Measurements from ENCODE around the gene TAS1R1. TPM values are rescaled to one million over a fixed set of nuclear protein-coding genes. Genes with fewer than 3 reads are reported as not detected.

Gene TAS1R1
- polyA plus RNA-seq, 2 of the 4 experiments (the other 2 are of a cell fraction): not detected

- TF ChIP-seq CHD4 (IDR thresholded peaks at IDR 0.05; ENCODE audit: borderline replicate concordance) (no peak), EHF (CRISPR knock-in tag; IDR thresholded peaks at IDR 0.05) (no peak)
Measured at GRCh38 chr1:6596351-6596750, 41.2 kb downstream of the TAS1R1 start (continued).

- WGBS (ENCODE audit: missing lambda C conversion rate): 90% methylated on average over 7 of the region's 15 CpGs
- ATAC-seq (no peak), FAIRE-seq (no peak), DNase-seq (ENCODE audit: low read depth in 1 of 2, low spot score in 1 of 2) (no peak)
- Histone ChIP-seq H3K9me3 (no peaks in the 10 kb centered on the region), H3K4me3 (no peak overlapping the region), H3K27ac (no peak overlapping the region), H3K4me2 (no peak overlapping the region), H3K4me1 (peaks cover 13% of the 10 kb centered on the region; the same call in 2 of the 3 replicates)
- POLR2A ChIA-PET: no interaction called here
- TF ChIP-seq ATOH8 (CRISPR knock-in tag; IDR thresholded peaks at IDR 0.05; ENCODE audit: low read depth) (no peak), GATA3 (IDR thresholded peaks at IDR 0.05; ENCODE audit: borderline replicate concordance) (no peak), FOSL2 (IDR thresholded peaks at IDR 0.05) (no peak), FOSL2 (CRISPR knock-in tag; IDR thresholded peaks at IDR 0.05) (no peak)
- CTCF ChIA-PET: interaction anchor here (1.0 to 1.7 kb wide), 3 partner anchors 11 to 43 kb away, joined by 3 to 4 read pairs (median 4); partner anchors contain the start of genes NOL9 and TAS1R1
Measured at GRCh38 chr1:6596886-6597776, 42.0 kb downstream of the TAS1R1 start.

- CTCF ChIA-PET: interaction anchor here (1.0 to 1.7 kb wide), 2 partner anchors 10 to 43 kb away, joined by 3 to 4 read pairs; partner anchors contain the start of genes NOL9 and TAS1R1
- POLR2A ChIA-PET: no interaction called here
- WGBS (ENCODE audit: missing lambda C conversion rate): 92% methylated on average over 4 of the region's 6 CpGs
- Histone ChIP-seq H3K4me3 (no peak overlapping the region), H3K27ac (no peak overlapping the region), H3K4me1 (peaks cover 13% of the 10 kb centered on the region; the same call in 2 of the 3 replicates), H3K9me3 (no peaks in the 10 kb centered on the region), H3K4me2 (no peak overlapping the region)
- ATAC-seq (no peak), DNase-seq (ENCODE audit: low read depth in 1 of 2, low spot score in 1 of 2) (no peak), FAIRE-seq (no peak)
- no peak for TF ChIP-seq MAX (IDR thresholded peaks at IDR 0.05)
- no peak for TF ChIP-seq RCOR1 (IDR thresholded peaks at IDR 0.05; ENCODE audit: low read depth, low read length)
- TF ChIP-seq HOXB5 (CRISPR knock-in tag; IDR thresholded peaks at IDR 0.05): no peak
- no peak for TF ChIP-seq MAZ (IDR thresholded peaks at IDR 0.05; ENCODE audit: borderline replicate concordance, low read depth, low read length)
- no peak for TF ChIP-seq SMC3 (IDR thresholded peaks at IDR 0.05)
- TF ChIP-seq EP300 (IDR thresholded peaks at IDR 0.05): no peak
- TF ChIP-seq HEYL (CRISPR knock-in tag; IDR thresholded peaks at IDR 0.05): no peak
- no peak for TF ChIP-seq RAD21 (conservative IDR thresholded peaks at IDR 0.05 in 1 of 2, IDR thresholded peaks at IDR 0.05 in 1 of 2)
- TF ChIP-seq CHD4 (IDR thresholded peaks at IDR 0.05; ENCODE audit: borderline replicate concordance): no peak
- no peak for TF ChIP-seq NR3C1 (IDR thresholded peaks at IDR 0.05)
- TF ChIP-seq MAFK (IDR thresholded peaks at IDR 0.05; ENCODE audit: partially characterized antibody): no peak
- TF ChIP-seq FOXS1 (CRISPR knock-in tag; IDR thresholded peaks at IDR 0.05): no peak
- no peak for TF ChIP-seq HMGXB4 (CRISPR knock-in tag; IDR thresholded peaks at IDR 0.05; ENCODE audit: borderline replicate concordance)
- TF ChIP-seq HES2 (IDR thresholded peaks at IDR 0.05): no peak
- no peak for TF ChIP-seq FOSL2 (IDR thresholded peaks at IDR 0.05)
- TF ChIP-seq FOSL2 (CRISPR knock-in tag; IDR thresholded peaks at IDR 0.05): no peak
- no peak for TF ChIP-seq E2F6 (IDR thresholded peaks at IDR 0.05; ENCODE audit: borderline replicate concordance, low read depth)
Measured at GRCh38 chr1:6597777-6598131, 42.6 kb downstream of the TAS1R1 start.

Data from A549 (cell line).